Colonic mucosa (tissue), 4 donors: Measurements from ENCODE around the gene GNB1. TPM values are rescaled to one million over a fixed set of nuclear protein-coding genes. Genes with fewer than 3 reads are reported as not detected.

Experiments
- DNase-seq: peaks from one replicate; pipeline ENCODE4 v3.0.0-alpha.2; 2020
- H3K27ac ChIP-seq: fragments of 200-600 bp; one replicate; pipeline ENCODE4 v1.8.0; 2021
- H3K27me3 ChIP-seq: fragments of 200-600 bp; one replicate; pipeline ENCODE4 v1.8.0; 2021
- H3K36me3 ChIP-seq: fragments of 200-600 bp; one replicate; pipeline ENCODE4 v1.8.0; 2021
- H3K4me1 ChIP-seq: fragments of 200-600 bp; one replicate; pipeline ENCODE4 v1.8.0; 2021; ENCODE audit warnings: mild to moderate bottlenecking
- H3K4me3 ChIP-seq: fragments of 200-600 bp; one replicate; pipeline ENCODE4 v1.8.0; 2021
- H3K9ac ChIP-seq, 2 donors: one replicate each; pipeline ENCODE4 v1.7.0; 2013; ENCODE audit warnings: control low read depth in 2 of 2, low read depth in 2 of 2, low read length in 2 of 2
- H3K9me3 ChIP-seq: fragments of 200-600 bp; one replicate; pipeline ENCODE4 v1.8.0; 2021
- CTCF ChIP-seq: fragments of 200-600 bp; IDR thresholded peaks from one replicate; pipeline ENCODE4 v1.8.0; 2022; ENCODE audit warnings: antibody characterized with exemption, mild to moderate bottlenecking
- intact Hi-C: fragments of 100-400 bp; cut with DNase I; formaldehyde crosslinking; loops from one replicate; pipeline ENCODE4 v1.14.1; 2022
- total RNA-seq, 2 donors: library from RNA; stranded (reverse); fragmentation: NEBNext Ultra II Directional in 1 of 2; extraction: Animal tissue kit (Norgen Biotek cat#: 25700) in 1 of 2; gene quantifications; one replicate each; pipeline ENCODE4 v1.2.1, GENCODE V29; 2021
- donor health status: healthy.
- donor health status: DM: no; HTN: no; CAD: no.
- donor health status: DM: no; HTN: no; CAD: no.

Gene GNB1
- total RNA-seq, 2 donors from 2014 or later, result 281 to 367 TPM

DNA sequence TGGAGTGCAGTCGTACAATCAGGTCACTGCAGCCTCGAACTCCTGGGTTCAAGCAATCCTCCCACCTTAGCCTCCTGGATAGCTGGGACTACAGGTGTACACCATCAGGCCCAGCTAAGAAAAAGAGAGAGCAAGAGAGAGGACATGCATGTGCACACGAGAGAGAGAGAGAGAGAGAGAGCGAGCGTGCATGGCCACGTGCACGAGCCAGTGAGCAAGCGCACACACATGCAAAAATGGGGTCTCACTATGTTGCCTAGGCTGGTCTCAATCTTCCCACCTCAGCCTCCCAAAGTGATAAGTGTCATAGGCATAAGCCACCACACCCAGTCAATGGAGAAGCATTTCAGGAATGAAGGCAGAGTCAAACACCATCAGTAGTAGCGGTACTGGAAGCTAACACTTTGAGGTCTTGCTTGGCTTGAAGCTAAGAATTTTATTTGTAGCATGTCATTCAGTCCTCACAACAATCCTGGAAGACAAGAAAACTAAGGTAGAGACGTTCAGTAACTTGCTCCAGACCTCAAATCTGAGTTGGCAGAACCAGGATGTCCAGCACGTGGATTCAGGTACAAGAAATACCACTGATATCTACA, 14.5 kb downstream of the GNB1 start:
- Histone ChIP-seq H3K27me3 (no peaks in the 10 kb centered on the region), H3K4me3 (no peak overlapping the region), H3K27ac (no peak overlapping the region), H3K4me1 (peaks cover 26% of the 10 kb centered on the region), H3K36me3 (no peaks in the 10 kb centered on the region), H3K9me3 (no peaks in the 10 kb centered on the region), H3K9ac (no peak overlapping the region)
- TF ChIP-seq CTCF, result no peak
- intact Hi-C loops, result no loop called here
- no peak for DNase-seq

DNA sequence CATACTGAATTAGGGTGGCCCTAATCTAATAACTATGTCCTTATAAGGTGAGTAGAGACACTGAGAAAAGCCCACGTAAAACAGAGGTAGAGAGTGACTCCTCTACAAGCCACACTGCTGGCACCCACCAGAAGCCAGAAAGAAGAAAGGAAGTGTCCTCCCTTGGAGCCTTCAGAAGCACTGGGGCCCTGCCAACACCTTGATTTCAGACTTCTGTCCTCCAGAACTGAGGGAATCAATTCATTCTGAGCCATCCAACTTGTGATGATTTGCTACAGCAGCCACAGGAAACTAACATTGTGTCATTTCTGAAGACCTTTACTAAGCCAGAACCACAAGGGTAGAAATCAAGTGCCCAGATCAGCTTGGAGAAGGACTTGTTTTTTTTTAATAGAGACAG, 15.0 kb downstream of the GNB1 start:
- H3K4me1 ChIP-seq, result peaks cover 22% of the 10 kb centered on the region
- no peak for DNase-seq

GRCh38 chr1:1874901-1875300, 16.0 kb downstream of the GNB1 start:
- Histone ChIP-seq H3K9ac (no peak overlapping the region), H3K4me1 (peaks cover 14% of the 10 kb centered on the region), H3K4me3 (no peak overlapping the region), H3K36me3 (no peaks in the 10 kb centered on the region), H3K9me3 (no peaks in the 10 kb centered on the region), H3K27ac (no peak overlapping the region), H3K27me3 (no peaks in the 10 kb centered on the region)
- no peak for TF ChIP-seq CTCF
- DNase-seq, result no peak
- intact Hi-C loops, result no loop called here

More for the DNA sequence above, 15.0 kb downstream of the GNB1 start:
- H3K27ac ChIP-seq, result no peak overlapping the region
- H3K9ac ChIP-seq, result no peak overlapping the region
- no peaks in the 10 kb centered on the region for H3K36me3 ChIP-seq
- no peak for TF ChIP-seq CTCF
- H3K4me3 ChIP-seq, result no peak overlapping the region
- no peaks in the 10 kb centered on the region for H3K27me3 ChIP-seq
- intact Hi-C loops, result no loop called here
- no peaks in the 10 kb centered on the region for H3K9me3 ChIP-seq

DNA sequence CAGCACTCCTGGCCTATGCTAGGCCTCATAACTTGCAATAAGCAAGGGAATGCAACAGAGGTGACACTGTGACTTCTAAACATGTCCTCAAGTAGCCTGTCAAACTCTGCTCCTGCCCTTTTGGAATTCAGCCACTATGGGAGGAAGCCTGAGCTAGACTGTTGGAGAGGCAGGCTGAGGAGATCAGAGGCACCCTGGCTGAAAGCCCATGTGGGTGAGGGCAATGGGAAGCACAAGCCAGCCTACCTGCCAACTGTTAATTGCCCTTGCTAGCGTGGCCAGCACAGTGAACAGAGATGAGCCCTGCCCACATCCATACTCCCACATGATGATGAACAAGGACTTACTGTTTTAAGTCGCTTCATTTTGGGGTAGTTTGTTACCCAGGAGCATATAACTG, 17.7 kb downstream of the GNB1 start:
- Histone ChIP-seq H3K4me3 (no peak overlapping the region), H3K27me3 (no peaks in the 10 kb centered on the region), H3K9ac (no peak overlapping the region), H3K36me3 (no peaks in the 10 kb centered on the region), H3K27ac (no peak overlapping the region), H3K9me3 (no peaks in the 10 kb centered on the region), H3K4me1 (peaks cover 14% of the 10 kb centered on the region)
- intact Hi-C loops, result no loop called here
- no peak for TF ChIP-seq CTCF
- DNase-seq, result peak; percentile 81

DNA sequence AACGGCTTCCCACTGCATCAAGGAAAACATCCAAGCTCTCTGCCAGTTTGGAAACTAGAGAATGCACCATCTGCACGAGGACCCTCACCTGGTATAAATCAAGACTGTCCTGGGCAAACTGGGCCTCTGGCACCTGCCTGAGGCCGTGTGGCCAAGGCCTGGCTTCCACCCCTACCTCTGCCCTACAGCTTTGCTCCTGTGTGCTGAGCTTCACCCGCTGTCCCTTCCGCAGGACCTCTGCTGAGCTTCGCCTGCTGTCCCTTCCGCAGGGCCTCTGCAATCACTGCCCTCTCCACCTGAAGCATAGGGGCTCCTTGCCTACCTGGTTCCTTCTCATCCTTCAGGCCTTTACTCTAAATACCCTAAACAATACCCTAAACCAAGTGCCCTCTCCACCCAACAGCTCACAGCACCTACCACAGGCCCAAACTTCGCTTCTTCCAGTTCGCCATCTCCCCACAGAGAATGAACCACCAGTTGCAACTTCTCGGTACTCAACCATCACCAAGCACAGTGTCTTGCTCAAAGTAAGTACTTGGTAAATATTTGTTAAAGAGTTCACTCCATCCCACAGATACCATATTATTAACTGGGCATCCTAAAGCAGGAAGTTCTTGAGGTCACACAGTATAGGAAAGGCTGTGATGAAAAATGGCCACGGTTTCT, 18.4 kb downstream of the GNB1 start:
- Histone ChIP-seq H3K9ac (no peak overlapping the region), H3K9me3 (no peaks in the 10 kb centered on the region), H3K27ac (no peak overlapping the region), H3K36me3 (no peaks in the 10 kb centered on the region), H3K4me1 (peaks cover 14% of the 10 kb centered on the region), H3K4me3 (no peak overlapping the region), H3K27me3 (no peaks in the 10 kb centered on the region)
- TF ChIP-seq CTCF, result no peak
- intact Hi-C loops, result no loop called here
- no peak for DNase-seq
